Measurements from ENCODE around the gene GART. TPM values are rescaled to one million over a fixed set of nuclear protein-coding genes. Genes with fewer than 3 reads are reported as not detected.

Gene GART
- total and polyA plus RNA-seq, 2 of the 8 experiments (the other 6 are each of a cell fraction or from before 2014, with no cell fraction given): 23.1 to 231 TPM

GRCh38 chr21:33544451-33545195 is 2.7 kb upstream of the GART start:
- Histone ChIP-seq H3K27me3 (replicated peaks in 1 of 4; ENCODE audit: control insufficient read depth in 3 of 4, extremely low read depth in 1 of 4, insufficient read depth in 3 of 4, low read length in 3 of 4) (no peaks in the 10 kb centered on the region), H3K4me1 (replicated peaks in 1 of 4; ENCODE audit: control insufficient read depth in 3 of 4, insufficient read depth in 4 of 4, low read length in 3 of 4) (peaks cover 0 to 2% (median 0%) of the 10 kb centered on the region in 4 experiments; a peak in 3 of 7 replicates), H3K23ac (ENCODE audit: insufficient read length) (no peak overlapping the region), H3K79me2 (ENCODE audit: control insufficient read depth in 1 of 2, insufficient read depth in 2 of 2, low read length in 2 of 2) (peaks cover 54 to 89% of the 10 kb centered on the region in 2 experiments), H3K14ac (ENCODE audit: insufficient read length) (no peak overlapping the region), H2AFZ (ENCODE audit: low read length) (no peak overlapping the region), H4K91ac (replicated peaks; ENCODE audit: insufficient read length, low read length) (no peak overlapping the region), H3K9ac (replicated peaks in 1 of 4; ENCODE audit: extremely low read depth in 1 of 4, low read depth in 3 of 4, low read length in 3 of 4) (peak overlapping the region in 2 of 4 experiments; percentile 42 to 73; a peak in 4 of 7 replicates), H3K18ac (ENCODE audit: extremely low read depth, low read length) (no peak overlapping the region), H3K79me1 (ENCODE audit: low read depth, low read length) (no peaks in the 10 kb centered on the region), H2BK20ac (ENCODE audit: low read length) (no peak overlapping the region), H2BK5ac (ENCODE audit: low read depth, low read length) (no peak overlapping the region), H2BK15ac (ENCODE audit: low read length) (no peak overlapping the region), H4K8ac (ENCODE audit: extremely low read depth, insufficient read depth, low read length) (no peak overlapping the region), H3K4me3 (ENCODE audit: extremely low read depth in 1 of 4, insufficient read depth in 2 of 4, low read depth in 3 of 4, low read length in 4 of 4) (peak overlapping the region; percentile 91 to 99 (median 95)), H2AK5ac (ENCODE audit: low read depth, low read length) (no peak overlapping the region), H4K5ac (ENCODE audit: insufficient read length, low read depth, low read length) (no peak overlapping the region), H3K9me3 (ENCODE audit: insufficient read depth in 2 of 2, low read depth in 1 of 2, low read length in 1 of 2) (no peaks in the 10 kb centered on the region), H4K20me1 (replicated peaks in 1 of 2; ENCODE audit: control insufficient read depth in 1 of 2, insufficient read depth in 2 of 2, low read length in 2 of 2) (peaks cover 7 to 10% of the 10 kb centered on the region in 2 experiments), H2BK12ac (ENCODE audit: low read depth, low read length) (no peak overlapping the region), H3K27ac (ENCODE audit: low read depth, low read length) (no peak overlapping the region), H2BK120ac (replicated peaks; ENCODE audit: low read depth, low read length) (no peak overlapping the region), H3K56ac (replicated peaks; ENCODE audit: insufficient read length, low read depth, low read length) (no peak overlapping the region), H3K36me3 (ENCODE audit: control insufficient read depth in 2 of 4, insufficient read depth in 4 of 4, low read length in 3 of 4) (peaks cover 3 to 46% (median 11%) of the 10 kb centered on the region in 4 experiments), H3K4ac (replicated peaks; ENCODE audit: insufficient read length, low read depth, low read length) (no peak overlapping the region), H3K4me2 (ENCODE audit: insufficient read depth in 1 of 2, low read depth in 2 of 2, low read length in 2 of 2) (peak overlapping the region; percentile 76 to 79), H3K23me2 (ENCODE audit: low read depth, low read length) (peaks cover 10% of the 10 kb centered on the region)
- FAIRE-seq (no peak), DNase-seq (ENCODE audit: low read depth in 1 of 2, low spot score in 2 of 2) (no peak)
- 58% methylated on average over 8 of the region's 8 CpGs; no CpG with 5 or more reads in 1 of the 2 experiments for WGBS, 2 experiments (ENCODE audit: extremely low coverage in 1 of 2, insufficient coverage in 1 of 2, insufficient read length in 1 of 2, insufficient replicate concordance in 2 of 2, low coverage in 1 of 2, low lambda C conversion rate in 2 of 2, missing lambda C conversion rate in 1 of 2)
- CTCF ChIA-PET (ENCODE audit: partially characterized antibody): no interaction called here
- POLR2A ChIA-PET (ENCODE audit: partially characterized antibody): interaction anchor here (0.8 to 6.3 kb wide), 10 partner anchors 7 to 53 kb away, joined by 3 to 64 read pairs (median 4); partner anchors contain the start of gene DNAJC28
- TF ChIP-seq, protein P1, sequence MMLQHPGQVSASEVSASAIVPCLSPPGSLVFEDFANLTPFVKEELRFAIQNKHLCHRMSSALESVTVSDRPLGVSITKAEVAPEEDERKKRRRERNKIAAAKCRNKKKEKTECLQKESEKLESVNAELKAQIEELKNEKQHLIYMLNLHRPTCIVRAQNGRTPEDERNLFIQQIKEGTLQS (IDR thresholded peaks at IDR 0.05; ENCODE audit: insufficient read depth, low read depth, low read length): no peak
- TF ChIP-seq CHD2 (IDR thresholded peaks at IDR 0.05; ENCODE audit: low read length) (no peak), KDM5A (IDR thresholded peaks at IDR 0.05; ENCODE audit: low read length) (no peak), TEAD4 (IDR thresholded peaks at IDR 0.05; ENCODE audit: low read depth, low read length) (no peak), TCF12 (IDR thresholded peaks at IDR 0.05; ENCODE audit: low read depth, low read length) (no peak), ATF2 (IDR thresholded peaks at IDR 0.05; ENCODE audit: low read length) (no peak), JUN (IDR thresholded peaks at IDR 0.05; ENCODE audit: low read depth, low read length) (no peak), CBX8 (IDR thresholded peaks at IDR 0.05; ENCODE audit: borderline replicate concordance, low read depth, low read length) (no peak), SP1 (IDR thresholded peaks at IDR 0.05; ENCODE audit: low read depth, low read length) (no peak), ASH2L (IDR thresholded peaks at IDR 0.05; ENCODE audit: low read length) (no peak), CEBPB (IDR thresholded peaks at IDR 0.05; ENCODE audit: low read depth, low read length) (no peak)
